Endometrial microvascular endothelial cells (primary cell): ENCODE data around the gene TGIF1. TPM values are rescaled to one million over a fixed set of nuclear protein-coding genes. Genes with fewer than 3 reads are reported as not detected.

Source experiments
- in situ Hi-C: cut with HindIII; loops from 2 replicates; pipeline ENCODE4 v1.10.0; 2017; ENCODE audit warnings: low sequenced_read_pairs, low pct_unique_long_range_greater_than_20kb; ENCODE audit errors: inconsistent ontology term
- total RNA-seq: library from RNA; depleted of rRNA; stranded (reverse); fragments of >200 nt; gene quantifications from one replicate; pipeline ENCODE4 v1.2.3, GENCODE V29; 2015; ENCODE audit errors: inconsistent ontology term

Gene TGIF1
- total RNA-seq, 1 donor from 2014 or later: 69.1 TPM

DNA sequence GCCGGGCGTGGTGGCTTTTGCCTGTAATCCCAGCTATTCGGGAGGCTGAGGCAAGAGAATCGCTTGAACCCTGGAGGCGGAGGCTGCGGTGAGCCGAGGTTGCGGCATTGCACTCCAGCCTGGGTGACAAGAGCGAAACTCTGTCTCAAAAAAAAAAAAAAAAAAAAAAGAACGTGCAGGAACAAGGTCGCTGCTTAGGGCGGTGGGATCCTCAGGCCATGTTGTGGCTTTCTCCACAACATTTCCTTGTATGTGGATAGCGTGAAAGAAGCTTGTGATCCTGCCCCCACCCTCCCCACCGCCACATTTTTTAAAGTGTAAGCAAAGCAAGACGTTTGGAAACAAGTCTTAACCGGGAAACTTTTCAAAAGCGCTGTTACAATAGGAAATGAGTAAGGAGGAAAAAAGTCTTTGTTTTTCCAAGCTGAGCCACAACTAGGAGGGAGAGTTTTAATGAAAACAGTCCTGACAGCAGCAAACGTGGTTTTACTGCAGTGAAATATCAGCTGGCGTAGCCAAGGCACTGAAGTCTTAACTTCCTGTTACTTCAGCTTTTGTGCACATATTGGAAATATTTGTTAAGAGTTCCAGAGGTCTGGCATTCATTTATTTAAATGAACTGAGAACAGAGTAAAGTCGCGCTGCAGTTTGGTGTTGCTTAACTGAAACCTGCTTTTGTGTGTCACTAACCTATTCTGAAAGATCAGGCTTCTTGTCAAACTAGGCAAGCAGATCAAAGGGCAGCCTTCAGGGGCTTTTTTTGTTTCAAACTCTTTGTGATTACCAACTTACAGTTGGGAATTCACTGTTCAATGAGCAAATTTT, 3.8 kb downstream of the TGIF1 start:
- in situ Hi-C loops: loop anchor here (5.0 to 25.0 kb wide), 3 partner anchors 129 to 211 kb away; partner anchors contain the start of gene MYL12B

DNA sequence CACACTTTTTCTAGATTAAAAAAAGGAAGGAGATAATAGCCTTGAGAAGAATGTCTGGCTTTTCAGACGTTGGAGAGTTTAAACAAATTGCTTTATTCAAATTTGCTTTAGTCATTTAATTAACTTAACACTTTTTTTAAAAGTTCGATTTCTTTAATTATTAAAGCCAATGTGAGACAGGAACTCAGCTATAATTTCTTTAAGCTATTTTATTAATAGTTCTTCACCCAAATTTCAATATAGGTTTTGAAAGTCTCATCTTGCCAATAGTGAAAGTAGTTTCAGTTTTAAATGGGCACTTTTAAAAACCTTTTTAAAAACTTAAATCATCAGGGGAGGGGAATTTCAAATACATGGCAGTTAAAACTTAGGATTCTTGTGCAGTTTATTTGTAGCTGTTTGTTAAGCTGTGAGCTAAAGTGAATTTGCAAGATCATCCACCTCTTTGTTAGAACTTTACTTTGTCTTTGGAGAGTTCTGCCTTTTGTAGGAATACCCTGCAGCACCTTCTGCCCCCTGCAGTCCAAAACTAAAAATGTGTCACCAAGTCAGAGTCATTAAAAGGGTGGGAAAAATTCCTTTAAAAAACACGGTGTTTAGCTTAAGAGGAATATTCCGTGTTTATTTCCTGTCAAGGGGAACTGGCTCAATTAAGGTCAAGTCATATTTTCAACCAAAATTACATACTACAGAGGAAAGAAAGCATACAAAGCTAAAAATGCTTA, 4.6 kb downstream of the TGIF1 start:
- in situ Hi-C loops: loop anchor here (5.0 to 25.0 kb wide), 3 partner anchors 128 to 210 kb away; partner anchors contain the start of gene MYL12B

GRCh38 chr18:3455090-3455635, 5.2 kb downstream of the TGIF1 start:
- in situ Hi-C loops: loop anchor here (10.0 to 25.0 kb wide), 2 partner anchors 193 to 210 kb away; partner anchors contain the start of gene MYL12B

DNA sequence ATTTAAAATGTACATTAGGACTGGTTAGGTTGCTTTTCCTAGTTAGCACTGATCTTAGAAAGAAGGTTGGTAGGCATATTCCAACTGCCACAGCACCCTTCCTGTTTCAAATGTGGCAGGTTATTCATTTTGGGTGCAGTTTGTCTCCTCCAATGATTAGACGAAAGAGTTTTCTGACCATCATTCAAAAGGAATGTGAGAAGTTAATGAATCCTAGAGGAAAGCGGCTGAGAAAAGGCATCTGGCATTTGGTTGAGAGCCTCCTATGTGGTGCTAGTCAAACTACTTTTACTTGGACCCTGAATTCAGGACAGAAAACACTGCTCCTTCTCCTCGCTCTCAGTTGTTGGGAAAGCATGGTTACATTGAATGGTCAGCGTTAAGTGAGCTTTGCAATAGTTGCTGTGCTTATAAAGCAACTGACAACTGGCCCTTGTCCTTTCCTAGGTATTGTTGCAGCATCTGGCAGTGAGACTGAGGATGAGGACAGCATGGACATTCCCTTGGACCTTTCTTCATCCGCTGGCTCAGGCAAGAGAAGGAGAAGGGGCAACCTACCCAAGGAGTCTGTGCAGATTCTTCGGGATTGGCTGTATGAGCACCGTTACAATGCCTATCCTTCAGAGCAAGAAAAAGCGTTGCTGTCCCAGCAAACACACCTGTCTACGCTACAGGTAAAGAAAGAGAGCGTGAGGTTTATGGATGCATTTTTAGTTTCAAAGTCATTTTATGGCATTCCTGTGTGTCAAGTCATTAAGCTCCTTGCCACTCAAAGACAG, 6.1 kb downstream of the TGIF1 start:
- in situ Hi-C loops: loop anchor here (10.0 to 25.0 kb wide), 2 partner anchors 194 to 209 kb away; partner anchors contain the start of gene MYL12B

DNA sequence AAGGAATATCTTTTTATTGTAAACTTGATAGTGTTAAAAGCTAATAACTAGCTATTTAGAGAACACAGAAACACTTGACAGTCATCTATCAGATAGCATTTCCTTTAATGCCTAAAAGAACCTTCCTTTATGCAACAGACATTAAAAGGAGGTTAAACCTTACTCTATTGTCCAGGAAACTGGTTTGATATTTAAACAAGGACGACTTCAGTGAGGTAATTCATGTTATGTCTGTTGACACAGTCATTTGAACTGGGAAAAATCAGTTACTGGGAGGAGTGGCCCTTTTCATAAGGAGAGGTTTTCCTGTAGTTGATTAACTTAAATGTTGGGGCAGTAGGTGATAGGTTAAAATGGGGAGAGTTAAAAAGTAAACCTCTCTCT, 6.7 kb downstream of the TGIF1 start:
- in situ Hi-C loops: loop anchor here (10.0 to 25.0 kb wide), 2 partner anchors 194 to 208 kb away; partner anchors contain the start of gene MYL12B

DNA sequence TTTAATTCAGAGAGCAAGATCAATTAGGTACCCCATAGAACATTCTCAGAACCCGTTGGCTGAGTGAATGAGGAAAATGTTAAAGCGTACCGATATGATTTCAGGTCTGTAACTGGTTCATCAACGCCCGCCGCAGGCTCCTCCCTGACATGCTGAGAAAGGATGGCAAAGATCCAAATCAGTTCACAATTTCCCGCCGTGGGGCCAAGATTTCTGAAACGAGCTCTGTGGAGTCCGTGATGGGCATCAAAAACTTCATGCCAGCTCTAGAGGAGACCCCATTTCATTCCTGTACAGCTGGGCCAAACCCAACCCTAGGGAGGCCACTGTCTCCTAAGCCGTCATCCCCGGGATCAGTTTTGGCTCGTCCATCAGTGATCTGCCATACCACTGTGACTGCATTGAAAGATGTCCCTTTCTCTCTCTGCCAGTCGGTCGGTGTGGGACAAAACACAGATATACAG, 7.3 kb downstream of the TGIF1 start:
- in situ Hi-C loops: loop anchor here (10.0 to 25.0 kb wide), 2 partner anchors 195 to 208 kb away; partner anchors contain the start of gene MYL12B

DNA sequence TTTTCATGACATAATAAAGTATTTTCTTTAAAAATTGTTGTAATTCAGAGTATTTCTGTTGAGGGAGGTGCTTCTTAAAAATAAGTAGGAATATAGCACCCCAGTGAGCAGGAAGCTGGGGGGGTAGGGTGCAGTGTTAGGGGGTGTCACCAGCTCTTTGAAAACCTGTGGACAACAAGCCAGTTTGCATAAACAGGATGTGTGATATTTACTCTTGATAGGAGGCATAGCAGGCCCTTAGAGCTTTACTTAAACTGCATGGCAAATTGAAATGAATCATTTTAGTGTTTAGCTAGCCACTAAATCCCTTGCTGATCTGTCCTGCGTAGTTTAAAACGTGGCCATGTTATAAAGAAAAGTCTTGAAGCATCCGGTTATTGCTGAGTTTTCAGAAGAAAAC, 8.4 kb downstream of the TGIF1 start:
- in situ Hi-C loops: loop anchor here (10.0 to 25.0 kb wide), 2 partner anchors 196 to 206 kb away; partner anchors contain the start of gene MYL12B

DNA sequence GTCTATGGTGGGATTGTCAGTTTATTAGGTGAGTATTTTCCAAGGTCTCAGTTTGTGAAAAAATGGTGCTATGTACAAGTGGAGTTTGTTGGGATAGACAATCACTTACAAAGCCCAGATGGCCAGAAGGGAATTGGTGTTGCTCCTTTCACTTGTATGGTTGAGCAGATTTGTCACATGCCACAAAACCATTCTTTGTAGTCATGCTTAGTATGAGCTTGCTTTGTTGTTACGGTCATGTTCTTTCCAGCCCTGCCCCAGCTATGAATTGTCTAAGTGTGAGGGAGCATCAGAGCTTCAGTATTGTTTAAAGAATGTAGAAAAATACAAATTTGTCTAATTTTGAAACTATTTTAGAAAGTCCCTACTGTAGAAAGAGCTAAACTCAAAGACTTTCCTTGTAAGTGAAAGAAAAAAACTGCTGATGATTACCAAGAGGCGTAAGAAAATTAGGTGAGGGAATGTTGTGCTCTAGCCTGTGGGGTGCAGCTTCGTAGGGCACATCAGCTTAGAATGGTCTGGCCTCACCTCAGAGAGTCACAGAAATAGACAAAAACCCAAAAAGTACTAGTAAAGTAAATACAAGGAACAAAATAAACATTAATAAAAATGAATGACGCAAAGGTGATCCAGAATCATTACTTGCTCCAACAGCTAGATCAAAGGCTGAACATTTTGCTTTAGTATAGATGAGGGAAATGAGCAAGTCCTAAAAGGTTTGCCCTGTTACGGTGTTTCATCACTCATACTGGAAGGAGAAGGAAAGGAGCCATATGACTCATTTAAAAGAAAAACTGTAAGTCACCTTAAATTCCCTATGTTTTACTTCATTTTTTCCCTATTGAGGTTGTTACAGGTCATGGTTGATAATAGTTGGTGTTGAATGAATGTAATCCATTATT, 9.2 kb downstream of the TGIF1 start:
- in situ Hi-C loops: loop anchor here (10.0 to 25.0 kb wide), 2 partner anchors 197 to 206 kb away; partner anchors contain the start of gene MYL12B

- in situ Hi-C loops: loop anchor here (25.0 kb wide), 1 partner anchor 199 kb away; the partner anchor contains the start of gene MYL12B
Observed at GRCh38 chr18:3460823-3461398, 10.9 kb downstream of the TGIF1 start.

DNA sequence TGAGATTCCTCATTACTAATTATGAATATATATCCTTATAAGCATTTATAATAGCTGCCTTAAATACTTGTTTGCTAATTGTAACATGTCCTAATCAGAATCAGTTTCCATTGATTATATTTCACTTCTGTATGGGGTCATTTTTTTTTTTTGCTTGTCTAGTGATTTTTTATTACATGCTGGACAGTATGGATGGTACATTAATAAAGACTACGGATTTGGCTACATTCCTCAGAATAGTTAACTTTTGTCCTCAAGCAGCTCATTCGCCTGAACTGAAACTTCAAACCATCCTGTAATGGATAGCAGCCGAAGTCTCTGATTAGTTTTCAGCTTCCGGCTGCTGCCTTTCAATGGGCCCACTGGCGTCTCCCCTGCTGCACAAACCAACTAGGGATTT, 11.7 kb downstream of the TGIF1 start:
- in situ Hi-C loops: loop anchor here (25.0 kb wide), 1 partner anchor 199 kb away; the partner anchor contains the start of gene MYL12B

DNA sequence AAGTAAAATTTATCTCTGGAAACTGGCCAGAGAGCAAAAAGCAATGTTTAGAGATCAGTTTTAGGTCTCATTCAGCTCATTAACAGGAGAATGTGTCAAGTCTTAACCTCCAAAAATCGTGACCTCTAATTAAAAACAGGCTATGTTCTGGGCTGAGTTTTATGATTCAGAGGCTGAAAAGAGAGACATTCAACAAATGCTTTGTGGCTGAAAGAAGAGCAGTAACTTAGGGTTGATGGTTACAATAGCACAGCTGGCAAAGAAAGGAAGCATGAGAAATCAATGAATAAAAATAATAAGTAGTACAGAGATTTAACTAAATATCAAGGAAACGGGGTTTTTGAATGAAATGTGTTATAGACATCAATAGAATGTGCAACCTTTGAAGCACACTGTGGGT, 13.1 kb downstream of the TGIF1 start:
- in situ Hi-C loops: loop anchor here (25.0 kb wide), 1 partner anchor 201 kb away; the partner anchor contains the start of gene MYL12B

GRCh38 chr18:3466045-3466444, 16.1 kb downstream of the TGIF1 start:
- in situ Hi-C loops: loop anchor here (25.0 kb wide), 1 partner anchor 204 kb away; the partner anchor contains the start of gene MYL12B

- in situ Hi-C loops: loop anchor here (25.0 kb wide), 1 partner anchor 205 kb away; the partner anchor contains the start of gene MYL12B
Observed at GRCh38 chr18:3466872-3467271, 16.9 kb downstream of the TGIF1 start.

GRCh38 chr18:3468066-3468705, 18.2 kb downstream of the TGIF1 start:
- in situ Hi-C loops: loop anchor here (25.0 kb wide), 1 partner anchor 206 kb away; the partner anchor contains the start of gene MYL12B

DNA sequence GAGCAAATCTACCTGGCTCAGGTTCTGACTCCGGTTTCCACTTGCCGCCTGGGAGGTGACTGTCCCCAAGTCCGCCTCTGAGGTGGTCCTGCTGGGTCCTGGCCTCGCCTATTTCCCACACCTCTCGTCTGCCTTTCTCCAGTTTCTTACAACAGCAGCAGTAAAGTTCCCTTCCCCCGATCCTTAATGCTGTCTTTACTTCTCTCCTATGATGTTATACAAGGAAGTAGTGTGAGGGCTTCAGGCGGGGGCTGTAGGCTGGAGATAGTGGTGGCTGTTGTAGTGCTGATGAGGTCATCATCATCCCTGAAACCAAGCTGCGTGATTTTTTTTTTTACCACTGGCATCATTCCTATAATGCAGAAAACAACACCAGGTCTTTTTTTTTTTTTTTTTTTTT, 18.9 kb downstream of the TGIF1 start:
- in situ Hi-C loops: loop anchor here (25.0 kb wide), 1 partner anchor 207 kb away; the partner anchor contains the start of gene MYL12B

- in situ Hi-C loops: loop anchor here (25.0 kb wide), 1 partner anchor 209 kb away; the partner anchor contains the start of gene MYL12B
Observed at GRCh38 chr18:3471141-3471648, 21.2 kb downstream of the TGIF1 start.
